Rectal smooth muscle tissue (tissue), 1 donor: ENCODE results near the gene TRIM3.

Experiments
- H3K27ac ChIP-seq: one replicate; pipeline ENCODE4 v1.7.0; 2013; ENCODE audit warnings: low read depth, low read length, inconsistent platforms
- H3K27me3 ChIP-seq: one replicate; pipeline ENCODE4 v1.7.0; 2013; ENCODE audit warnings: low read length; ENCODE audit not compliant: control insufficient read depth, insufficient read depth
- H3K36me3 ChIP-seq: one replicate; pipeline ENCODE4 v1.7.0; 2013; ENCODE audit warnings: low read length; ENCODE audit not compliant: control insufficient read depth, insufficient read depth
- H3K4me1 ChIP-seq: one replicate; pipeline ENCODE4 v1.7.0; 2013; ENCODE audit warnings: low read length; ENCODE audit not compliant: control insufficient read depth, insufficient read depth
- H3K4me3 ChIP-seq: one replicate; pipeline ENCODE4 v1.7.0; 2013; ENCODE audit warnings: low read length
- H3K9ac ChIP-seq: one replicate; pipeline ENCODE4 v1.7.0; 2013; ENCODE audit warnings: low read length

Gene TRIM3

DNA sequence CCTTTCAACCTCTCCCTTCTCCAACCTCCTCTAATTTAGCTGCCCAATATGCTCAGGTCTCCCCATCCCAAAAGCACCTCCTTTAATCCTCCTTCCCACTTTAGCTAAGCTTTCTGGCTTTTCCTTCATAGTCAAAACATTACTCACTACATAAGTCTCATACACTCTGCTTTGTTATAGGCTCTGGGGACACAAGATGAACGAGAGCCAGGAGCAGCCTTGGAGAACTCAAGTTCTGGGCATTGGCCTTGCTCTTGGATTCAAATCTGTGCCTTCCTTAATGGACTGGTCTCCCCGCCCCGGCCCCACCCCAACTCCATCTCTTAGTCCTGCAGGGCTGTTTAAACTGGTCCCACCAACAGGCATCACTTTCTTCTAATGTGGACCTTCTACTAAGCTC is 21.5 kb downstream of the TRIM3 start:
- Histone ChIP-seq H3K9ac (no peak overlapping the region), H3K4me3 (no peak overlapping the region), H3K36me3 (peaks cover 46% of the 10 kb centered on the region), H3K27ac (no peak overlapping the region), H3K4me1 (no peaks in the 10 kb centered on the region), H3K27me3 (no peaks in the 10 kb centered on the region)

DNA sequence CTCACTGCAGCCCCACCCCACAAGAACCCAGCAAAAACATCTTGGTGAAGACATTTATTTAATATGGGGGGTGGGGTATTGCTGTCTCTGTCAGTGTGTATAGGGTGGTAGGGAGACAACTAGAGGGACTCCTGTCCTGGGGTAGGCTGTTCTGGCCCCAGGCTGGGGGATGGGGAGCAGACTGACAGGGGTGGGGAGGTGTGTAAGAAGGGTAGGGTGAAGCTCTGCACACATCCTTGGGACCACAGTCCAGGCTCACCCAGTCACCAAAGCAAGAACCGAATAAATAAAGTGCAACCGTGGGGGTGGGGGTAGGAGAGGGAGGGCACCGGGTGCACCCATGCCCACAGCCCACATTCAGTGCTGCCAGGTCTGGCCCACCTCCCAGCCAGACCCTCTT is 25.2 kb downstream of the TRIM3 start:
- no peaks in the 10 kb centered on the region for H3K4me1 ChIP-seq
- H3K36me3 ChIP-seq: peaks cover 24% of the 10 kb centered on the region
- no peaks in the 10 kb centered on the region for H3K27me3 ChIP-seq
- H3K27ac ChIP-seq: no peak overlapping the region
- no peak overlapping the region for H3K9ac ChIP-seq
- H3K4me3 ChIP-seq: no peak overlapping the region

DNA sequence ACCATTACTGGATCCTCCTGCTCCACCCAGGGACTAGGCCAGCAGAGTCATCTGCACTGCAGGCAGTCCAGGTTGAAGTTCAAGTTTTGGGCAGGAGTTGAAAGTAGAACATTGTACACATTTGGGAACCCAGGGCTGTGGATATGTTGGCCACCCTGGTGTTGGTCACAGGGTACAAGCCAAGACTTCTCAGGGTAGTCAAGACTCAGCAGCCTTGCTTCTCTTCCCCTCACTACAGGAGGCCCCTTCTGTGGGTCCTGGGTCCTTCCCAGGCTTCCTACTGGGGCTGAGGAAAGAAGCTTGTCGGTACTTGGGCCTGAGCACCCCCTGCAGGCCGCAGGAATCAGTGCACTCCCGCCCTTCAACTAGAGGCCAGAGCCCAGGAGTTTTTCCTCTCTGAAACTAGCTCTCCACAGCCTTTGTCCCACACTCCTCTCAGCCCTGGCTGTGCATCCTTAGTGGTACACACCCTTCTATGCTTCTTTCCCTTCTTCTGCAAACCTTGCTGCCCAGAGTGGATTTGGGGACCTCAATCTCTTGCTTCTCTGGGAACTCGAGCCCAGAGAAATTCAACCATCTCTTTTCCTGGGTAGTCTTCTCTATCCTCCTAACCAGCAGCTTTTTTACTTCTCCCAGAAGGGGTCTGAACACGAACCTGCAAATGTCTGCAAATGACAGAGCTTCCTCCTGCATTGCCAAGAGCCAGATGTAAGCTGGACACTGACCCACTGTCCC is 30.3 kb downstream of the TRIM3 start:
- no peak overlapping the region for H3K27ac ChIP-seq
- no peaks in the 10 kb centered on the region for H3K4me1 ChIP-seq
- no peak overlapping the region for H3K9ac ChIP-seq
- no peaks in the 10 kb centered on the region for H3K36me3 ChIP-seq
- H3K27me3 ChIP-seq: no peaks in the 10 kb centered on the region
- H3K4me3 ChIP-seq: no peak overlapping the region

DNA sequence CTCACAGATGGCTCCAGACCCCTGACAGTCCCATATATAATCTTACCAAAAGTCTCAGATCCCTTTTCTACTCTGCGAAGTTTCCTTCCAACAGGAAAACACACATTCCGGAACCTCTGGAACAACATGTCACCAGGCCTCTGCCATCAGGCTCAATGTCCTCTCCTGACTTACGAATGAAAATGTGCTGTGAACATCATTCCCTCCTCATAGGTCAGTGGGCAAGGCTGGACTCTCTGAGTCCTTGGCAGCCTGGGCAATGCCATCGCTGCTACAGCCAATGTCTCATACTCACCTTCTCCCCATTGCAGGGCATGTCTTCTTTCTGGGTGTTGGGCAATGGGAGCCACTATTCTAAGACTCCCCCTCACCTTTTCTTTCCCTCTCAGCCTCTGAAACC is 31.3 kb downstream of the TRIM3 start:
- Histone ChIP-seq H3K4me3 (no peak overlapping the region), H3K27ac (no peak overlapping the region), H3K36me3 (no peaks in the 10 kb centered on the region), H3K27me3 (no peaks in the 10 kb centered on the region), H3K9ac (no peak overlapping the region), H3K4me1 (no peaks in the 10 kb centered on the region)

DNA sequence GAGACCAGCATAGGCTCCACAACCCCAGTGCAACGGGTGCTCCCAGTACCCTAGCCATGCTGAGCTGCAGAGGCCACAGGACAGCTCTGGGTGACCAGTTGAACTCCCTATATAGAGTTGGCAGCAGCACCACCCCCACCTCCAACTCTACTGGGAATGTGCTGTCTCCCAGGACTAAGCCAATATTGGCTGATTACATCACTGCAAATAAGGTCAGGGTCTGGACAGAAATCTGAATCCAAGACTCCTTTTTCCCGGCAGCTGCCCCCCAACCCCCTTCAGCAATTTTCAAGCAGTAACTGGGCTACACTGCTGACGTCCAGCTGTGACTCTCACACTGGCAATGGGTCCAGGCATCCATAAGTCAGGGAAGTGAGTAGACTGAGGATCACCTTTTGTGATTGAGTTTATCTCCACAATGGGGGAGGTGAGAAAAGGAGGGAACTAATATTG is 32.8 kb downstream of the TRIM3 start, which contains the start of gene HPX:
HPX (minus strand) TSS at position 82 of the 453 bp plus-strand sequence; CDS start at position 58, 24 bp downstream.
- Histone ChIP-seq H3K36me3 (no peaks in the 10 kb centered on the region), H3K9ac (no peak within 1 kb of the TSS), H3K27ac (no peak within 1 kb of the TSS), H3K27me3 (no peaks in the 10 kb centered on the region), H3K4me1 (no peaks in the 10 kb centered on the region), H3K4me3 (no peak within 1 kb of the TSS)

DNA sequence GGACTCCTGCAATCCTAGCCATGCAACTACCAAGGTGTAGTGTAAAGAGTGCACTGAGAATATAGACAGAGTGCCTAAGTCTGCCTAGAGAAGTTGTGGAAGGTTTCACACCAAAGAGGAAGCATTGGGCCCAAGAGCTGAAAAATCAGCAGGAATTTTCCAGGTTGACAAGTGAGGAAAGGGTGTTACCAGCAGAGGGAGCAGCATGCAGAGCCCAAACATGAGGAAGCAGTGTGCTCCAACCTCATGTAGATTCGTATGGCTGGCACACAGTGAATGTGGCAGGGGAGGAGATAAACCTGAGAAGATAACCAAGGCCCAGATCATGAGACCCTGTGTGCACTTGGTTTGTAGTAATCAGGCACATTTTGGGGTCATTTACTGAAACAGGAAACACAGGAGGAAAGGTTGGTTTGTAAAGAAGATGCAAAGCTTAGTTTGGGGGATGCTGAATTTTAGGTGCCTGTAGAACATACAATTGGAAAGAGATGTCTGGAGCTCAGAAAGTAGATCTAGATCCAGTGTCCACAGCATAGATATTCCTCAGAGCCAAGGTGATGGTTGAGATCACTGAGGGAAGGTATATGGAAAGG is 34.7 kb downstream of the TRIM3 start:
- H3K27me3 ChIP-seq: no peaks in the 10 kb centered on the region
- H3K27ac ChIP-seq: no peak overlapping the region
- H3K36me3 ChIP-seq: no peaks in the 10 kb centered on the region
- H3K9ac ChIP-seq: no peak overlapping the region
- H3K4me1 ChIP-seq: no peaks in the 10 kb centered on the region
- H3K4me3 ChIP-seq: no peak overlapping the region

DNA sequence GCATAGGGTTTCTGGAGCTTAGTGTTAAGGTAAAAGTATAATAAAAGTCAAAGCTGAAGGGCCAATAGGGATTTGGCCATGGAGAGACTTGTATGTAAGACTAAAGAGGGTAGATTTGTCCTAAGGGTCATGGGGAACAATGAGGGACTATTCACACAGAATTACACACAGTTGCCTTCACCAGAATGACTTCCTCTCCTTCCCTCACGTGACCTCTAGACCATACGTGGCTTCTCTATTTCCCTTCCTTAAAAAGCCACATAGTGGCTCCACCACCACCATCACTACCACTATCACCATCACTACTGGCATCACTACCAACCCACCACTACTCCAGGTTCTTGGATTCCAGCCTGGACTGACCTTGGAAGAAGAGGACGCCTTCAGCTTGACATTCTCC is 35.7 kb downstream of the TRIM3 start:
- H3K36me3 ChIP-seq: no peaks in the 10 kb centered on the region
- H3K9ac ChIP-seq: no peak overlapping the region
- no peaks in the 10 kb centered on the region for H3K4me1 ChIP-seq
- H3K27ac ChIP-seq: no peak overlapping the region
- H3K4me3 ChIP-seq: no peak overlapping the region
- H3K27me3 ChIP-seq: no peaks in the 10 kb centered on the region

DNA sequence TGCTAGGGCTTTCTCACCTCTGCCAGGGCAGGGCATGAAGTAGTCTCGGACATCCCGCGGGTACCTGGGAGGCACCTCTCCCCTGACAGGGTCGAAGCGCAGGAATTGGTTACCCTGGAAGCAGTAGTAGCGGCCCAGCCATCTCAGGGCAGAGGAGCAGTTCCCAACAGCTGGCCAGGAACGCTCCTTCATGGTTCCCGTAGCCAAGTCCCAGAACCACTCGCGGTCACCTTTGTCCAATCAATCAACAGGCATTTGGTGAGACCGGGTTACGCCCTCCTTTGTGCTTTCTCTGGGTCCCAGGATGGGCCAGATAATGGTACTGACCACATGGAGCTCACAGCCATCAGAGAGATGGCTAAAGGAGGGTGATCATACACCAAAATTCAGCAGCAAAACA is 36.3 kb downstream of the TRIM3 start:
- Histone ChIP-seq H3K27ac (no peak overlapping the region), H3K4me1 (no peaks in the 10 kb centered on the region), H3K9ac (no peak overlapping the region), H3K27me3 (no peaks in the 10 kb centered on the region), H3K36me3 (no peaks in the 10 kb centered on the region), H3K4me3 (no peak overlapping the region)

DNA sequence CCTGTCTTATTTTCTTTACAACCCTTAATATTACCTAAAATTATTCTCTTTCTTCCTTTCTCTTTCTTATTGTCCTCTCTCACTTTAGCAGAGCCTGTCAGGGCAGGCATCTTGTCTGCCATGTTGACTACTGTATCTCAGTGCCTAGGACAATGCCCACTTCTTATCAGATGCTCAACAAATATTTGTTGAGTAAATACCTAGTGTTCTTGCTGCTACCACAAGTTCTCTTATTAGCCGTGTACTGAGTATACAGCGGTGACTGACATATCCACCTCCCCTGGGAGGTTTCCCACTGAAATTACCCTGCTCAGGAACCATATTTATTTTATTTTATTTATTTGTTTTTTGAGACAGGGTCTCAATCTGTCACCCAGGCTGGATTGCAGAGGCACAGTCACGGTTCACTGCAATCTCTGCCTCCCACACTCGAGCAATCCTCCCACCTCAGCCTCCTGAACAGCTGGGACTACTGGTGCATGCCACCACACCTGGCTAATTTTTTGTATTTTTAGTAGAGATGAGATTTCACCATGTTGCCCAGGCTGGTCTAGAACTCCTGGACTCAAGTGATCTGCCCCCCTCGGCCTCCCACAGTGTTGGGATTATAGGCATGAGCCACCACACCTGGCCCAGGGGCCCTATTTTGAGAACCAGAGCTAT is 39.6 kb downstream of the TRIM3 start:
- Histone ChIP-seq H3K36me3 (no peaks in the 10 kb centered on the region), H3K27me3 (no peaks in the 10 kb centered on the region), H3K4me1 (no peaks in the 10 kb centered on the region), H3K9ac (no peak overlapping the region), H3K27ac (no peak overlapping the region), H3K4me3 (no peak overlapping the region)

DNA sequence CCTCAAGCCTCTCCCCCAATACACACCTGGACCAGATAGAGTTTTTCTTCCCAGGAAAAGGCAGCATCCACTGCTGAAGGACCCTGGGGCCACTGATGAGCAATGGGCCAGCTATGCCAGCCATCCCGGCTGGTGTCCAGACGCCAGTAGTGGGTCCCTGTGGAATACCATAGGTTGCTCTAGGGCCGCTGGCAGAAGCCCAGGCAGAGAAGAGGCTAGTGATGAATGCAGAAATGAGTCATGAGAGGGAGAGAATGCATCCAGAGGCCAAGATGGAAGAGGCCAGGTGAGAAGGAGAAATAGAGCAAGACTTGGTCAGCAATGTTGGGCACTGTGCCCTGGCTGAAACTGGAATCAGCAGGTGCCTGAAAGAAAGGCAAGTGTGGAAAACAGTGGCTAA is 41.9 kb downstream of the TRIM3 start:
- no peak overlapping the region for H3K27ac ChIP-seq
- no peaks in the 10 kb centered on the region for H3K27me3 ChIP-seq
- H3K36me3 ChIP-seq: no peaks in the 10 kb centered on the region
- H3K9ac ChIP-seq: no peak overlapping the region
- no peaks in the 10 kb centered on the region for H3K4me1 ChIP-seq
- no peak overlapping the region for H3K4me3 ChIP-seq

DNA sequence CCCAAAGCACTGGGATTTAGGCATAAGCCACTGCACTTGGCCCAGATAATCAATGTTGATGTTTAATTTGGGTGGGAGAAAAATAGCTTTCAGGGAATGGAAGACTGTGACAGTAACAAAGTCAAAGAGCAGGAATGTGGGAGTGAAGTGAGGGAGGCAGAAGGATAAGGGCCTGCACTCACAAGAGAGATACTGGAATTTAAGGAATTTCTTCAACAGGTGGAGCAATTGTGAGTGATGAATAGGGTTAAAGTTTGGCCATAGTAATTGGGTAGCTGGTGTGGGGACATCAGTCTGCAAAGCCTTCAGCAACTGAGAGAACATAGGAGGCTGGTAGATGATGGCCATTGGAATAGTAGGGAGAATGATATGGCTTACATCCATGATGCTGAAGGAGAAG is 46.2 kb downstream of the TRIM3 start:
- Histone ChIP-seq H3K4me3 (no peak overlapping the region), H3K27ac (no peak overlapping the region), H3K4me1 (no peaks in the 10 kb centered on the region), H3K27me3 (no peaks in the 10 kb centered on the region), H3K36me3 (no peaks in the 10 kb centered on the region), H3K9ac (no peak overlapping the region)

DNA sequence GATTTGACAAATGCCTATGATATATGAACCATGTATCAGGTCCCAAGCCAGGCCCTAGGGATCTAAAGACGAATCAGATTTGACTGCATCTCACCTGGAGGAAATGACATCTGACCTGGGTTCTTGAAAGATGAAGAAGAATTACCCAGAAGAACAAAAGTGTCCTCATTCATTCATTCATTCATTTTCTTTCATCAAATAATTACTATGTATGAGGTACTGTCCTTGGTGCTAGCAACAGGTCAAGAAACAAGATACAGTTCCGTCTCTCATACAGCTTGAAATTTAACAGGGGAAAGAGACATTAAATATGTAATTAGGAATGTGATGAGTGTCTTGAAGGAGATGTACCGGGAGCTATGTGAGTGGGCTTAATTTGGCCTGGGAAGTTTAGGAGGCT is 53.1 kb downstream of the TRIM3 start:
- H3K27me3 ChIP-seq: no peaks in the 10 kb centered on the region
- H3K9ac ChIP-seq: no peak overlapping the region
- no peak overlapping the region for H3K4me3 ChIP-seq
- no peaks in the 10 kb centered on the region for H3K36me3 ChIP-seq
- peaks cover 9% of the 10 kb centered on the region for H3K4me1 ChIP-seq
- no peak overlapping the region for H3K27ac ChIP-seq
